ENCODE results near the gene ANP32A.

The ANP32A gene

DNA sequence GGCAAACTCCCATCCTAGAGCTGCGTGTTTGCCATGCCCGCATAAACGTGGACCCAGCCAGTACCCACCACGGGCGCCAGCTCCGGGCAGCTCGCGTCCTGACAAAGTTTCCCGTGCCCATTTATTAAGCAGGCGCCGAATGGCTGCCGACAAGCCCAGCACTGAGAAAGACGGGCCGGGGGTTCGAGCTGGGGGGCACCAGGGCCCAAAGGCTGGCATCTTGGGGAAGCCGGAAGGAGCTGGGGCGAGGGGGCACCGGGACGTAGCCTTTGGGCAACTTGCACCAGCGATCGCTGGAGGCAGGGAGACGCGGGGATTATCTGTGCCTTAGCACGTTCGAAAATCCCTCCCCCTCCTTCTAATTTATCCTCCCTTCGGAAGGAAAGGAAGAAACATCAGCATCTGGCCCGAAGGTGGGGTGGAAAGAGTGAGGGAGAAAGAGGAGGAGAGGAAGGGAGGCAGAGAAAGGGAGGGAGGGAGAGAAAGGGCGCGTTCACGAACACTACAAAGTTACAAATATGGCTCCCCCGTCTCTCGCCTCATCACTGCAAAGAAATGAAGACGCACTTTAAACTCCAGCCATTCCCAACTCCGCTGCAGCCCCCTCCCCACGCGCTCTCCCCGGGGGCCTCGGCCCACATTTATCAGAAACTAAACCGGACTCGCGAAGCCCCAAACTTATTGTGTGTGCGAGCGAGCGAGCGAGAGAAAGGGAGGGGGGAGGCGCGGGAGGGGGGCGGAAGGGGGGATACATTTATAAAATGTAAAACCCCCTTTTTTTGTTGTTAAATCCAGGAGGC, 1.0 kb downstream of the ANP32A start:
- DNase-seq: peak; percentile 42

DNA sequence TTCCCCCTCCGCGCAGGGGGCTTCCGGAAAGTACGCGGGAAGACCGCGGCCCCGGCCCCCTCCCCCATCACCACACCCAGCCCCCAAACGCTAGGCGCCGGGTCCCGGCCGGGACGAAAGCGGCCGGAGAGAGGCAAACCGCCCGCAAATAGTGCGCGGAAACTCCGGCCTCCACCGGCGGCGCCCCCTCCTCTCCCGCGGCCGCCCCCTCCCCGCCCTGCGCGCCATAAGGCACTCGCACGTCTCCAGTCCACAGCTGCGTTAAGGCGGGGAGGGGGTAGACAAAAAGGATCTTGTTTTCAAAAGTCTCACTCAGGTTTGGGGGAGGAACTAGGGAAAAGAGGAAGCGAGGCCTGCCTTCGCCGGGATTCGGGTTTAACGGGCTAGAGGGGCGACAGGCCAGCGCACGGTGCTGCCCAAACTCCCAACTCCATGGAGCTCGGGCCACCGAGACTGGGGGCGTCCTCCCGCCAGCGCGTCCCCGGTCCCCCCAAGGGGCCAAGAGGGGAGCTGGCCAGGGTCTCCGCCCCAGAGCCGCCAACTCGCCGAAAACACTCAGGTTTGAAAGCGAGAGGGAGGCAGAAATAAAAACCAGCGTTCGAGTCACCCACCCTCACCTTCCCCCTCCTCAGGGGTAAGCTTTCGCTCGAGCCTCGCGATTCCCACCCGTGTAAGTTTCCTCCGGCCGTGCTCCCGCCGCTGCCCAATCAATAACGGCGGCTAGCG, 1.8 kb downstream of the ANP32A start:
- DNase-seq: peak; percentile 13

DNA sequence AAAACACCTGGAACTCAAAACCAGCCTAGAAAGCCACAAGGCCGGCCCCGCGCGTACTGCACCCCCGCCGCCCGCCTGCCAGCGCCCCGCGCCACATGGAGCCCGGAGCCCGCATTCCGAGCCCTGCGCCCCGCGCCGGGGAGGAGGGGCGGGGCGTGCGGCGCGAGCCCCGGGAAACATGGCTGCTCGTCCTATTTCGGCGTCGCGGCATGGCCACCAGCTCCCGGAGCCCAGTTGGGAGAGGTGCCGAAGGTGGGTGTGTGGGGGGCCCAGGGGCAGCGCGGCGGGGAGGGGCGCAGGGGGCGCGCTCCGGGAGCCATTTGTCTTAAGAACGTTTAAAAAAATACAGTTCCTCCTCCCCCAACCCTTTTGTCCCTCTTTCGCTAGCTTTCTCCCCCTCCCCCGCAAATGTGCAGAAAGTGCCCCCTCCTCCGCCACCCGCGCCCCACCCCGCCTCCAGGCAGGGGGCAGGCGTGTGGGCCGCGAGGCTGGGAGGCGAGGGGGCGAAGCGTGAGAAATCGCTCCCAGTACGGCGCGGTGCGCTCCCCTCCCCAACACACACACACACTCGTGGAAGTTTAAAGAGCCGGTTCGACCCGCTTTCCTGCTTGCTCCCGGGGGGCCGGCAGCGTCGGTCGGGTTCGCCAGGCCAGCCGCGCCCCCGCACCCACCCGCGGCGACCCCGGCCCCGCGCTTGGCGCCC, 2.5 kb downstream of the ANP32A start:
- DNase-seq: peak; percentile 68

DNA sequence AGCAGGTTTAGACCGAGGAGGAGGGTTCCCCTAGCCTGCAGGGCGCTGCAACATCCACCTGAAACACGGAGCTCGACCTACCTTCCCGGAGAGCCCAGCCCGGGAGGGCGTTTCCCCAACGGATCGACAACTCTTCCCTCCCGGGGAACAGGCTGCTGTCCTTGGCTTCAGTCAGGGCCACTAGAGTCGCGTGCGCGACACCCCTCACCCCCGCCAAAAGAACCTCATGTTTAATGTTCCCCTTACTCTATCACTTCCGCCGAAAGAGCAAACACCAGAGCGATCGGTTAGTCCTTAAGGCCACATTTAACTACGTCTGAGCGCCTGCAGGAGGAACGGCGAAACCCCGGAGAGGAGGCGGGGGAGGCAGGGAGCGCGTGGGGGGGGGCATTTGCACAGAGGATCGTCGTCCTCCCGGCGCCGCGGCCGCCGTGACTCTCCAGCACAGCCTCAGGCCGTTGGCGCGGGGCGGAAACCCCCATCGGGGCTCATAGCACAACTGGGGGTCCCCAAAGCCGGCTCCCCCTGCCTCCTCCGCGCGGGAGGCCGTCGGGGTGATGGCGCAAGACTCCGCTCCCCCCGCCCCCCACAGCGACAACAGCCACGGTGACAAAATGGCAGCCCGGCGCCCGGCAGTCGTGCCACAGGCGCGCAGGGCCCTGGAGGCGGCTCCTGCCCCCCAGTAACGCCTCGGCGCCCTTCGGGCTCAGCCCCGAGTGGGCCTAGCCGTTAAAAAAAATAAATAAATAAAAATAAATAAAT, 3.2 kb downstream of the ANP32A start:
- DNase-seq: peak; percentile 75

DNA sequence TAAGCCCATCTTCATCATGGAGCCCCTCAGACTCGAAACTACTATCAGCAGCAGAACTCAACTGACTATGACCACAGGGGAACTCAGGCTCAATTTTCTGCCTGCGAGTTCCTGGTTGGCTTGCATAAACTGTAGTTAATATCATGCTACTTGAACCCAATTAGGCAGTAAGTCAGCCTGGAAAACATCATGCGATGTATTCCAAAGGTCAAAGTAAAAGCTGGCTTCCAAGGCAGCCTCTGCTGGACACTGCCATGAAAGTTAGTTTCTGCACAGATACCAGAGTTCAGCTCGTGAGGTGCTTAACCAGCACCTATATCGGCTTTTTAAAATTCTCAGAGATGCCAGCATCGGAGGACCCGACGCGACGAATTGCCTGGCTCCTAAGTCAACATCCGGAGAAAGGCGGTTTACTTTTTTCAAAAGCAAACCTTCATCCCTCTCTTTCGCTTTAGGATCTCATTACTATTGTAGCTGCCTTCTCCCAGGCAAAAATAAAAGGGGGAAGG, 3.8 kb downstream of the ANP32A start:
- no peak for DNase-seq

DNA sequence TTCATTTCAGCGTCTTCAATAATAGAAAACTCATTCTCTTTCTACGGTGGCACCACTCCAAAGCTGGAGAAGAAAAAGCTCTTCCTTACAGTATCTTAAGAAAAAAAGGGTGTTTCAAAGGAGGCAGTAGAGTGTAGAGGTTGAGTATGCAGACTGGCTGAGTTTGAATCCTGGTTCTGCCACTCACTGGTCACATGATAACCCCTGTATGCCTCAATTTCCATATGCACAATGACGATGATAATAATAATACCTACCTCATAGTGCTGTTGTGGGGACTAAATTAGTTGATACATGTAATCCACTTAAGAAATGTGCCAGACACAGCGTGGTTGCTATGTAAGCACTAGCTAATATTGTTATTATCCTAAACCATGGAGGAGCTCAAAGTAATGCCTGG, 4.5 kb downstream of the ANP32A start:
- no peak for DNase-seq

DNA sequence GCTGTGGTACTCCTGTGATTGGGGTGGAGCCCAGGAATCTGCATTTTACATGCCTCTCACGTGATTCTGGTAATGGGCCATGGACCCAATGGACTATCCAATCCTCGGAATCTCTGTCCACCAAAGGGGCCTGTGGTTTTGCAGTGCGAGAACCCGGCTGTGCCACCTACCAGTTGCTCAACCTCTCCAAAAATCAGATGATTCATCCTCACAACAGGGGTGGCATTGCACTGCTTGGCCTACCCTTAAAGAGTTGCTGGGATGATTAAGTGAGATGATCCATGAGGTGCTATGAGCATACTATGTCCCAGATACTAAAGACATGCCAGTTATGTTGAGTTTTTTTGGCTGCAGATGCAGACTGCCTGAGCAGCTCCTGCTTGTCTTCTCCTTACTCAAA, 5.1 kb downstream of the ANP32A start:
- no peak for DNase-seq

DNA sequence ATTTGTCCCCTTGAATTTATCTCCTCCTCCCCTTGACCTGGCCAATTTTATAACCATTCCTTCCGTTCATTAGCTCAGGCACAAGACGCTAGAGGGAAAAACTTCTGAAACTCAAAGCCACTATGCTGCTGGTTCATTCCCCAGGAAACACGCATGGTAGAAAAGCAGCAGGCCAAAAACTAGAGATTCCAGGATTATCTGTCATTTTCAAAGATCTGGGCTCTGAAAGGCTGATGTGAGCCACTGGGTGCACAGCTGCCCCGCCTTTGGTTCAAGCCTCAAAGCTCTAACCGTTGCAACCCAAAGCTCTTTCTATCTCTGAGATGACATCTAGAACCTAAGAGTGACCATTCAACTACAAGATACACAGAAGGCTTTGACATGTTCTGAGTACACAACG, 6.1 kb downstream of the ANP32A start:
- DNase-seq: no peak

DNA sequence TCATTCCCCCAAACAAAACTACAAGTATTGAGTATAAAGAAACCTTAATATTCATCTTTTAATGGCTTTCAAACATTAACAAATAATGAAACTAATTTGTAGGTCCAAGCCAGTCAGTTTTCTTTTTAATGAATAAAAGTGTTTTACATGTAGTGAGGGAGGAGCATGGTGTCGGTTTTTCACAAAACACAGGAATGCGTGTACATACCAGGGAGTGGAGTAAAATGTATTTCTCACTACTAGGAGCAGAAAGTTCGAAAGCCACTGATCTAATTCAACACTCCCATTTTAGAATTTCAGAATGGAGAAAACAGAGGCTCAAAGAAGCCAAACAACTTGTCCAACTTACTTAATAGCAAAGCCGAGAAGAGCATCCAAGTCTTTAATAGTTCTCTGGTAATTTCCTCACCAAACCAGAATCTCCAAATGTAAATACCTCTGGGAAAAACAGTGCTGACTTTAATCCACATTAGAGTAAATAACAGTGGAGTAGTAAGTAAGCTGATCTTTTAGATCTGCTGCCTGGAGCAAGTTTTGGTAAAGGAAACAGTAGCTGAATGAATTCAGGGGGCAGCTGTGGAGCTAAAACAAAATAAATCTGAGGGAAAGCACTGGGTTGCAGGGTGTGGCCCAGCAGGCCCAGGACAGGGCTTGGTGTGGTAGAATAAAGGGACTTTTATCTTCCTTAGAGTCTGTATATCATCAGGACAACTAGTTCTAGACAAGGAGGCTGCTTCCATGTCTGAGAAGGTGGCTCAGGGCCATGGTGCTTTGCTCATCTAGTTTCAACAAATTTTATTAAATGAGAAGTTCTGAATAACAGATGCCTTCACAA, 7.9 kb downstream of the ANP32A start:
- DNase-seq: no peak

DNA sequence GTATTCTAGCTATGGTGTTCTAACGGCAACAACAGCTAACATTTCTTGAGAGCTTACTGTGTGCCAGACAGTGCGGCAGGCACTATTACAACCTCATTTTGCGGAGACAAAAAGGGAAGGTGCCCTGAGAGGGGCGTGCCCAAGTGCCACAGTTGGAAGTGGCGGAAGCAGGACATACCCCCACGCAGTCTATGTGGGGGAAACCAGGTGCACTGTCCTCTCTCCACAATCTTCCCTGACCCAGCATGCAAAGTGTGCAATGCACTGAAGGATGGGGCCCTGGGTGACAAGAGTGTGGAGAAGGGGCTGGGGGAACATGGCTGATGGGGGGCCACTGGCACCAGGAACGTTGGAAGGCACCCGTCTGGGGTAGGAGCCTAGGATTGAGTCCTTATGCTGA, 8.6 kb downstream of the ANP32A start:
- DNase-seq: no peak

DNA sequence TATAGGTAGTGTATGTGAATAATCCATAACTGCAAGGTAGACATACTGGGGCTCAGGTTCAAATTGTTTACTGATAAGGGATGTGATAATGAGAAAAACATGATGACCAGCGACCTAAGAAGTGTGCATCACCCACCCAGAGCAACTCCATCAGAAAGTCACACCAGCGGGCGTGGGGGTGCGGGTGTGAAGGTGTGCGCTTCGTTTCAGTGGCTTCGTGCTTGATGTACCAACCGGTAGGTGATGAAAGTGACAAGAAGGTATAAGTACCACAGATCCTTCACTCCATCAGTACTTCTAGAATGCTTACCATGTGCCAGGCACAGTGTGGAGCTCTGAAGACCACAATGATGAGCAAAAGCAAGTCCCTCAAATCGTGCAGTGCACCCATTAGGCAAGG, 11.2 kb downstream of the ANP32A start:
- no peak for DNase-seq

DNA sequence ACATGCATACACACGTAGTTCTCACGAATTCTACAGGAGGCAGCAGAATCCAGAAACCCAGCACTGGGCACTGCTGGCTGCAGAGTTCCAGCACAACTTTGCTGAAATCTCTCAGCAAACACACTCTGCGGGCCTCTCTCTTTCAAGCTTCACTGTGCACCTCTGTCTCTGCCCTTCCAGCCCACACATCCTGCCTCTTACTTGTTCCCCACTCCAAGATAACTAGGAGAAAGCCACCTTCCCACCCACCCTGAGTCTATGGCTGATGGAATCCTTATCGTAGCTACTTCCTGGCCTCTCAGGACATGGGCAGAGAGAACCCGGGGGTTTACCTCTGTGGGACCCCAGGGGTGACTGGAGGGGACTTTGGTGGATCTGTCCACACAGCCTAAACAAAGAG, 11.9 kb downstream of the ANP32A start:
- DNase-seq: no peak

DNA sequence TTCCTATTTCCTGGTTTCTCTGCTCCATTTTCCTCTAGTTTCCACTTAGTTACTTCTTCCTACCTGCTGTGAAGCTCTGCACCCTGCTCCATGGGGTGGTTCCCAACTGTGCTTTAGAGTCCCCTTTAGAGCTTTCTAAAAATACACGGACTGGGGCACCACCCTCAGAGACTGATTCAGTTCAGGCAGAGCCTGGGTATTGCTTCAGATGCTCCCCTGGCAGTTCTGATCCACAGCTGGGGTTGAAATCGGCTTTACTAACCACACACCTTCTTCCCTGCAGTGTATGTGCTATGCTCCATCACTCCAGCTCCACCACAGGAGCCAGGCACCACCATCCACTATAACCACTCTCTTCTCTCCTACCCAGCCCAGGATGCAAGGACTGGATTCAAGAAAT, 12.6 kb downstream of the ANP32A start:
- DNase-seq: no peak

DNA sequence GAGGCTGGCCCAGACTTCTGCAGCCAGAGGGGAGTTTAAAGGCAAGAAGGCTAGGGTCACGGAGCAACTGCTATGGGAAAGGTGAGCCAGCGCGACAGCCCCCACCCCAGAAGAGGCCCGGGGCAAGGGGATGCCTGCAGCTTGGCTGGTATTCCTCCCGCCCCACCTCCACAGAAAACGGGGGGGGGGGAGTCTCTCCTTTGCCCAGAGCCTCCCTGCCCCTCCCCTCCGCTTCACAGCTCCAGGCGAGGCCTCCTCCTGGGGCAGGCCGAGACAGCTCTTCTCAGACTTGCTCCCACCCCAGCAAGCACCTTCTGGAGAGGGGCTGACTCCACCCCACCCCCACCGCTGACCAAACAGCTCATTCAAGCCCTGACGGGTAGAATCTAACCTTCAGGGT, 13.4 kb downstream of the ANP32A start:
- no peak for DNase-seq

DNA sequence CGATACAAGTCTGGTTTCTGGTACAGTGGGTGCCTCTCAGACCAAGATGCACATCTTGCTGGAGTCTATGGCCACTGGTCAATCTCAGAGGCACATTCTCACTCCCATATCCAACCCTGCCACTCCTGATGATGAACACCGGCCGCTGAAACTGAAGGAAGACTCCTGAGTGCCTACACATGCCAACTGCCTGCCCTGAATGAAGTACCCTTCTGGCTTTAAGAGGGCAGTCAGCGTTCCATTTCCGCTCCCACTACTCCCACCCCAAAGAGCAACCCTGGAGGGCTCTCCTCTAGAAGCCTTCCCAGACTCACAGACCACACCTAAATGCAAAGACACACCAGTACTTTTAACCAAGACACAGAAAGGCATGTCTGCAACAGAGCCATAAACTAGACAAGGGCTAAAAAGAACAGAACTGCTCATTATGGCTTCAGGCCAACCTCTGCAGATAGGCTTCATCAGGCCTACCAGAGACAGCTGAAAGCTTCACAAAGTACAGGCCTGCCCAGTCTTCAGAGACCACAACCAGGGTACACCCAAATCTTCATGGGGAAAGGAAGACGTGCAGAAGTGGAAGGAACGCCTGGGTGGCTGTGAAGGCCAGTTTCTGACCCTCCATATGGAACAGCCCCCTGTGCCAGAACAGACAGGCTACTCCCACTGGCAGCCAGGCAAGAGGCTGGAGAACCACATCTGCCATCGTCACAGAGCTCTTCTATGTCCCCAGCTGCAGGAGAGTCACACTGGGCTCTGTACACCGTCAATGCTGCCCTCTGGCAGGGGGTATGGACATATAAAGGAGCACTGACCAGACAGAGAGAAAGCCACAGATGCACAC, 14.3 kb downstream of the ANP32A start:
- DNase-seq: no peak

DNA sequence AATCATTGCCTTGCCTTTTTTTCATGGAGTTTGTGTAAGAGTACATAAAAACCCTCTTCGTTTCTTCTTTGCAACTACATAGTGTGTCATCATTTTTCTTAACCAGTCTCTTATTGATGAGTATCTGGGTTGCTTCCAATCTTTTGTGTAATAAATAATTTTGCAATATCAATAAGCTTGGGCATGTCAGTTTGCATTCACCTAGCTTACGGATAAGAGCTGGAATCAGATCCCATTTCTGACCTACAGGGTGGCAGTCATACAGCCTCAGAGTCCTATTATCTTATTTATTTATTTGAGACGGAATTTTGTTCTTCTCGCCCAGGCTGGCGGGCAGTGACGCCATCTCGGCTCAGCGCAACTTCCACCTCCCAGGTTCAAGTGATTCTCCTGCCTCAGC, 18.3 kb downstream of the ANP32A start:
- no peak for DNase-seq

DNA sequence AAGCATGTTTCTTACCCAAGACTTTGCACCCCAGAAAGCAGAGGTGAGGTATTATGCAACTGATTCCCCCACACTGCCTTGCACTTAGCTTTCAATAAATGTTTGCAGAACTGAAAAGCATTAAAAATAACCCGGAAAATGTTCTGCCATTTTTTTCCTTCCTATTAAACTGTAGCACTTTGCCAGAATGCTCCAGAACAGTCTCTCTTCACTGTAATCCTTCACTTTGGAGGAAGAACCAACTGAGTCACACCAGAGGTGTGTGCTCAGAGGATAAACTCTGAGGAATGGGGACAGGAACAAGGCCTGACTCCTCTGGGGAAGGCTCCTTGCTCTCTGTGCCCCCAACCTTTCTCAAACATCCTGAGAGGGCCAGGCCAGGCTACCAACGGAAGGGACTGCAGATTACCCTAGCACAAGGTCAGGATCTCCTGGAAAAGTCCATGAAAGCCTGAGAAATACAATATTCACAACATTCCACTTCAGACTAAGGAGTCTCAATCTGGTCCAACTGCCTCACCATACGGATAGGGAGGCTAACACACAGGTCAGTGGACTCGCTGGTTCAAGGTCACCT, 19.0 kb downstream of the ANP32A start:
- no peak for DNase-seq

DNA sequence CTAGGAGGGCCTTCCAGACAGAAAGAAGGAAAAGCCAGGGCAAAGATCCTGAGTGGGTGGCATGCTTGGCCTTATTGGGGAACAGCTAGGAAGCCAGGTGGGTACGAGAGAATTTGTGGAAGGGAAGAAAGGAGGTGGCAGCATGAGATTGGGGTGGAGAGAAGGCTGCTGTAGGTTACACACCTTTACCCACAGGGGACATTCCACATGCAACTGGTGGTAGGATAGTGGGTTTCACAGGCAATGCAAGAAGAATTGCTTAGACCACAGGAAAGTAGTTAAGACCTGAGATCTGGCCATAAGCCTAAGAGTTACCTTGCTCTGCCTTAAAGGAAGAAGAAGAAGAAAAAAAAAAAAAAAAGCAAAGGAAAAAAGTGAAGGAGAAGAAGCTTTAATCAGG, 19.8 kb downstream of the ANP32A start:
- no peak for DNase-seq

DNA sequence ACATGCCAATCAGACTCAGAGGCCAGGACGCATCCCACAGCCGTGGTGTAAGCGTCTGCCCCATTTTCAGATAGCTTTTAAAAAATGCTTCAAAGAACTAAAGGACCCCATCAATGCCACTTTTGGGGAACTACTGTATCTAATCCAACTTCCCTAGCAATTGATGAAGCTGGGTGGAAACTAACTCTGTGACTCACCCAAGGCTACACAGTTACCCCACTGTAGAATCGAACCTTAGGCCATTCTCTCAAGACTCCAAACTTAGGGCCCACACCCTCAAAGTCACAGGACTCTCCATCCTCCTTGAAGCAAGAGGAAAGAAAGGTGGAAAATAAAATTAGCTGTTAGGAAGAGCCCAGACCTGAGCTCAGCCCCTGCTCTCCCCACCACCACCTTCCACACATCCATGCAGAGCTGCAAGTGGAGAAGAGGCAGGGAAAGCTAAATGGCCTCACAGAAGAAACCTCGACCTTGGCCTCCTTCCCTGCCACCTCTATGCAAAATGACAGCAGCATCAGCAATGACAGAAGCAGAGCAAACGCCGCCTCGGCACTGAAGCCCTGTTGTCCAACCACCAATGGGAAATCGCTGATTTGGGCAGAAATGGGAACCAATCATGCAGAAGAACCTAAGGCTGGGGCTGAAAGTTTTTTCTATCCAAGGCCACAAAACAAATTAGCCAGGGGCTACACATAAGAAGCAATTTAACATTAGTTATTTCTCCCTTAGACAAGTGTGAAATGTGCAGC, 22.2 kb downstream of the ANP32A start:
- no peak for DNase-seq

Data from central memory CD4-positive, alpha-beta T cell (primary cell).